Peyer's patch (tissue), 4 donors: ENCODE measurements around the gene UBE2E1. TPM values are rescaled to one million over a fixed set of nuclear protein-coding genes. Genes with fewer than 3 reads are reported as not detected.

ENCODE experiments used
- DNase-seq, 3 donors: peaks; one replicate each; pipeline ENCODE4 v3.0.0-alpha.2; 2017 to 2019
- H3K27ac ChIP-seq, 4 donors: fragments of 200-600 bp; sonication (generic); one replicate each; pipeline ENCODE4 v1.5.1; 2016 to 2019
- H3K27me3 ChIP-seq, 2 donors: fragments of 200-600 bp; sonication (generic); one replicate each; pipeline ENCODE4 v1.5.1; 2019
- H3K36me3 ChIP-seq, 3 donors: fragments of 200-600 bp; sonication (generic); one replicate each; pipeline ENCODE4 v1.5.1; 2016 to 2019
- H3K4me1 ChIP-seq, 4 donors: fragments of 200-600 bp; sonication (generic); one replicate each; pipeline ENCODE4 v1.5.1; 2016 to 2019
- H3K4me3 ChIP-seq, 4 donors: fragments of 200-600 bp; sonication (generic); 1 replicate in 3 of 4; 2 replicates in 1 of 4; pipeline ENCODE4 v1.5.1; 2016 to 2019; ENCODE audit warnings: mild to moderate bottlenecking in 1 of 4
- H3K9me3 ChIP-seq, 4 donors: fragments of 200-600 bp; sonication (generic); one replicate each; pipeline ENCODE4 v1.5.1; 2016 to 2019; ENCODE audit warnings: mild to moderate bottlenecking in 1 of 4
- CTCF ChIP-seq, 6 experiments: fragments of 450-650 bp in 4 of 6; fragments of 200-600 bp in 2 of 6; sonication (generic) in 1 of 6; IDR thresholded peaks; one replicate each; pipeline ENCODE4 v1.5.1; 2017 to 2019; ENCODE audit warnings: antibody characterized with exemption in 6 of 6, mild to moderate bottlenecking in 3 of 6, moderate library complexity in 1 of 6
- POLR2A ChIP-seq, 2 donors: fragments of 450-650 bp; IDR thresholded peaks; one replicate each; pipeline ENCODE4 v1.5.1; 2017; ENCODE audit warnings: antibody characterized with exemption in 2 of 2, mild to moderate bottlenecking in 2 of 2, moderate library complexity in 2 of 2
- total RNA-seq, 4 donors: library from RNA; depleted of rRNA; stranded (reverse); fragments of >200 nt; gene quantifications; one replicate each; pipeline ENCODE4 v1.1.0, GENCODE V29; 2016

Gene UBE2E1
- total RNA-seq, 4 donors from 2014 or later: 26.1 to 58.6 (median 43.0) TPM

- DNase-seq: no peak
- no peaks in the 10 kb centered on the region for H3K36me3 ChIP-seq
- H3K9me3 ChIP-seq: no peaks in the 10 kb centered on the region
- no peak overlapping the region for H3K27ac ChIP-seq
- no peaks in the 10 kb centered on the region for H3K4me1 ChIP-seq
- no peak overlapping the region for H3K4me3 ChIP-seq
- TF ChIP-seq POLR2A (IDR thresholded peaks at IDR 0.05): no peak
- no peak for TF ChIP-seq CTCF (IDR thresholded peaks at IDR 0.05)
- H3K27me3 ChIP-seq: no peaks in the 10 kb centered on the region
These were observed 23.9 kb upstream of the UBE2E1 start for GRCh38 chr3:23781871-23782270.

- DNase-seq: no peak
- Histone ChIP-seq H3K4me1 (no peaks in the 10 kb centered on the region), H3K4me3 (no peak overlapping the region), H3K27me3 (no peaks in the 10 kb centered on the region), H3K9me3 (no peaks in the 10 kb centered on the region), H3K27ac (no peak overlapping the region), H3K36me3 (no peaks in the 10 kb centered on the region)
- TF ChIP-seq CTCF (IDR thresholded peaks at IDR 0.05): no peak
- no peak for TF ChIP-seq POLR2A (IDR thresholded peaks at IDR 0.05)
These were observed 20.6 kb upstream of the UBE2E1 start for GRCh38 chr3:23785097-23785645.

- no peaks in the 10 kb centered on the region for H3K27me3 ChIP-seq
- TF ChIP-seq POLR2A (IDR thresholded peaks at IDR 0.05) (no peak), CTCF (IDR thresholded peaks at IDR 0.05) (no peak)
- no peak for DNase-seq
- H3K4me3 ChIP-seq: no peak overlapping the region
- no peaks in the 10 kb centered on the region for H3K9me3 ChIP-seq
- no peaks in the 10 kb centered on the region for H3K4me1 ChIP-seq
- no peak overlapping the region for H3K27ac ChIP-seq
- no peaks in the 10 kb centered on the region for H3K36me3 ChIP-seq
These were observed 19.9 kb upstream of the UBE2E1 start for GRCh38 chr3:23785882-23786281.

- no peak for DNase-seq
- no peaks in the 10 kb centered on the region for H3K9me3 ChIP-seq
- no peak overlapping the region for H3K27ac ChIP-seq
- H3K27me3 ChIP-seq: no peaks in the 10 kb centered on the region
- H3K36me3 ChIP-seq: no peaks in the 10 kb centered on the region
- H3K4me1 ChIP-seq: no peaks in the 10 kb centered on the region
- no peak for TF ChIP-seq CTCF (IDR thresholded peaks at IDR 0.05)
- no peak for TF ChIP-seq POLR2A (IDR thresholded peaks at IDR 0.05)
- no peak overlapping the region for H3K4me3 ChIP-seq
These were observed 14.1 kb upstream of the UBE2E1 start for GRCh38 chr3:23791678-23792077.

GRCh38 chr3:23793528-23794134 is 12.1 kb upstream of the UBE2E1 start:
- Histone ChIP-seq H3K9me3 (no peaks in the 10 kb centered on the region), H3K4me3 (no peak overlapping the region), H3K4me1 (no peaks in the 10 kb centered on the region), H3K36me3 (no peaks in the 10 kb centered on the region), H3K27me3 (no peaks in the 10 kb centered on the region), H3K27ac (no peak overlapping the region)
- no peak for DNase-seq
- TF ChIP-seq POLR2A (IDR thresholded peaks at IDR 0.05) (no peak), CTCF (IDR thresholded peaks at IDR 0.05) (no peak)
